Effector CD4-positive, alpha-beta T cell (primary cell): Measurements from ENCODE around the gene TTC21A.

Source experiments
- DNase-seq: peaks from one replicate; pipeline ENCODE4 v3.0.0-alpha.2; 2020

TTC21A gene

DNA sequence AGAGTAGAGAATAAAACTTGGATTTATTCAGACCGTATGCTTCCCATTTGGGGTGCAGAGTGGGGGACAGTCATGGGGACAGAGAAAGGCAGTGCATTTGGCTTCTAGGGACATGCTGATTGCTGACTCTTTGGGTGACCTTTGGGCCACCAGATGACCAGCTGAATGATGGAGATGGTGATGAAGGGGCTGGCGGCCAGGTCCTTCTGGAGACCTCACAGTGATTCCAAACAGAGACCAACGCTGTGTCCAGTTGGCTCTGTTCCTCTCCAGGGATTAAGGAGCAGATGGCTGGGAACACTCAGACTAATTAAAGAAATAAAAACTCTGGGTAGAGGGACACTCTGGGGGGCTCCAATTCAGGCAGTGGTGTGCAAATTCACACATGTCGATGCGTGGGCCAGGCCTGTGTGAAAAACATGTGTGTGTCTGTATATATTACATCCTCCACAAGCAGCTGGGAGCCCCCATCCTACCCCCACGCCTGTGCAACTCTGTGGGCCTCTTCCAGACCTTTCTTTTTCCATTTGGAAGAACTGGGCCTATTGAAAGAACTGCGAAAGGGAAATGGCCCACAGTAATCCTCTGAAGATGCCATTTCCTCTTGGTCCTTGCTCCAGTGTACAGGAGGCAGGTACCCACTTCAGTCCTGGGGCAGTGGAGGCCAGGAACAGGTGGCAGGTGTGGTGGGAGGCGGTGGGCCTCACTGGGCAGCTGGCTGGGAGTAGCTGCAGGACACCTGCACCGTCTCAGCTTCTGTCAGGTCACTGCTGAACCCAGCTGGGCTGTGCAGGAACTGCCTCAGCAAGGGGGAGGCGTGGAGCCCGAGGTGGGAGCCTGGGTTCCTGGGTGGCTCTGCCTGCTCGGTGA, 76.0 kb downstream of the TTC21A start:
- DNase-seq = no peak

DNA sequence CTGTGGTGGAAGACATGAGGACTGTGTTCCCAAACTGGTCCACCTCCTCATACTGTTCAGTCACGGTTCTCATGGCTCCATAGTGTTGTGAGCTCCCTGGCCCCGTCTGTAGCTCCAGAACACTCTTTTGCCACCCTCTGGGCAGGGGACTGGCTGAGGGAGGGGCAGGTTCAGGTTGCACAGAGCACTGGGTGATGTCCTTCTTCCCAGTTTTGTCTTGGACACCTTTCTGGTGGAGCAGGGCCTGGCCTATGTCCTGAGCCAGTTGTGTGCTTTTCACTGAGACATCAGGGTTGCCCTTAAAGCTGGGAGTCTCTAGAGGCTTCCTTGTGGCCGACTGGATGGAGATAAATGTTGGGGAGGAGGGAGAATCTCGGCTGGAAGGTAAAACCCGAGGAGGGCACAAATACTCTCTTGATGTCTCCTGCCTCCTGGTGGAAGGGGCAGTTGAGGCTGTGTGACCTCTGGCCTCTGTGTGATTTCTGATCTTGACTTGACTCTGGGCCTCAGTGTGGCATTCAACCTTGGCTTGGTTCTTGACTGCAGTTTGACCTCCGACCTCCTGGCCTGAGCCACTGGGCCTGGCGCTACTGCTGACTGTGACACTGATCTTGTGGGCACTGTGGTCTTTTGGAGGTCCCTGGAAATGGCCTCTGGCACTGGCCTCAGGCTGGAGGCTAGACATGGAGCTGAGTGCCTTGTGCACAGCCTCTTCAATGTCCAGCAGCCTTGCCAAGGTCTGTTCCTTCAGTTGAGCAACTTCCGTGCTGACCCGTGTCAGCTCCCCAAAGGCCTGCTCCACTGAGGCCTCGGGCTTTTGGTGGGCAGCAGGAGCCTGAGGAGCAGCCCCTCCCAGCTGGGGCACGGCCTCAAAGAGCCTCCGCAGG, 76.8 kb downstream of the TTC21A start:
- no peak for DNase-seq

DNA sequence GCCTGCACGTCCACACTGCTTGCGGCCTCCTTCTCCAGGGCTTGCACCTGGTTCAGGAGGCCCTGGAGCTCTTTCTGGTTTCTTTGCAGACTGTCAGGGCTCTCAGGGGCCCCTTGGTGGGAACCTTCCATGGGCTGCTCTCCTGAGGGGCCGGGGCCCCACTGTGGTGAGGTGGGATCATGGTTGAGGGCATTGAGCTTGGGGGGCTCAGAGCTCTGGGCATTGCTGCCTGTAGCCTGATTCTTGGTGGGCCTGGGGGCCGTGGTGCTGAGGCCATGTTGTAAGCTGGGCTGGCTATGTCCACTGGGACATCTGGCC, 77.4 kb downstream of the TTC21A start:
- no peak for DNase-seq

DNA sequence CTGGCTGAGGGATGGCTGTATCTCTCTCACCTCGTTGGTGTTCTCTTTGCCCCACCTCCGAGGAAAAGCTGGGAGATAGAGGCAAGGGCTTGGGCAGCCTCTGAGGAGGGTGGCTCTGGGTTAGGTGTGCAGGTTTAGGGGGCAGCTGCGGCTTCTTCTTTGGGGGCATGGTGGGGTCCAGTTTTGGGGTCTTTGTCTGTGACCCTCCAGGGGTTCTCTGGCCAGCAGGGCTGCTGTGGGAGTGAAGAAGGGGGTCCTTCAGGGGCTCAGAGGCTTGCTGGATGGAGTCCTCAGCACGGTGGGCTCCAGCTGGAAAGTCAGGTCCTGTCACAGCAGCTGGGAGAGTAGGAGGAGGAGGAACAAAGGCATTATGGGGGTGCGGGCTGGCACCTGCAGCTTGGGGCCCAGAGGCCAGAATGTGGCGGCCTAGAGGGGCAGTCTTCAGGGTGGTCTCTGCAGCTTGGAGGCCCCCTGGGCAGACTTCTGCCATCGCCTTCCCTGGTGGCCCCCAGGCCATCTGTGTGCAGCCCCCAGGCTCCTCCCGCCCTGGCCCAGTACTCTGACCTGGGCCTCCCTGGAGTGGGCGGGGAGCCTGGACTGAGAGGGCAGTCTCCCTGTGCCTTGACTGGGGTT, 78.0 kb downstream of the TTC21A start:
- DNase-seq = no peak

DNA sequence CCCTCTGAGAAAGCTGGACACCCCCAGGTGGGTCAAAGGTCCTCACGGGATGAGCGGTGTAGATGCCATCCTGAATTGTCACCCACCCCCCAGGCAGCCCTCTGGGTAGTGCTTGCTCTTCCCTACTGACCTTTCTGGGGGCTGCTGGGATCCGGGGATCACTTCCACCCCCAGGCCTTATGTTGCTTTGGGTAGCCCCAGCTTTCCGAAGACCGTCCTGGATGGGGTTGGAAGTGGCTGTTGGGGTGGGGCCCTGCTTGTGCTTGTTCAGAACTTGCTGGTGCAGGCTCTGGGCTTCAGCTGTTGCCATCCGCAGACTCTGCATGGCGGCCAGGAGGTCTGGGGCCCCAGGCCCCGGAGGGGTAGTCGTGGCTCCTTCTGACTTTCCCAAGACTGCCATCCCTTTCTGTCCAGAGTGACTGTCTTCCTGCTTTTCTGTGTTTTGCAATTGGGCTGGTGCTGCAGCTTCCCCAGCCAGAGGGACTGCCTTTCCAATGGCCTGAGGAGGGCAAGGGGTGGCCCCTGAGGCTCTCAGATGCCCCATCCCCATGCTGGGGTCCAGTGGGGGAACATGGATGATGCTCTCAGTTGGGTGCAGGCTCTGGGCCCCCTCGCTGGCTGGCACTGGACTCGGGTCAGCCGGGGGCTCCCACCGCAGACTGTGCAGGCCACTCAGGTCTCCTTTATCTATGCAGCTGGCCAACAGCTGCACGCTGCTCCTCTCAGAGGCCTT, 78.6 kb downstream of the TTC21A start:
- DNase-seq = no peak

DNA sequence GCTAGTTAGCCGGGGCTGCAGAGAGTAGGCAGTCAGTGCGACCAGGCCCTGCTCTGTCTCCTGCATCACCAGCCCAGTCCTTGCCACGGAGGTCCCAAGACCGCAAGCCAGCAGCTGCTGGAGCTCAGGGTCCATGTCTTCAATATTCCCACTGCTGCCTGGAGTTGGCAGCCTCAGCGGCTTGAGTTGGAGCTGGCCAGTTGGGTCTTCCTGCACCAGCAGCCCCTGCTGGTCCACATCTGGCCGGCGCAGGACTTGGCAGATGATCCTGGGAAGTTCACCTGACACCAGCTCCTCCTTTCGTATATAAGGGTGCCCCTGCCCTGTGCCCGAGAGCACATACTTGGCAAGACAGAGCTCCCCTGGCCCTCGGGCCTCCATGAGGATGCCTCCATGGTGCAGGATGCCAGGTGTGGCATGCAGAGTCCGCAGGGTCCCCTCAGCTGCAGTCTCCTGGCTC, 79.2 kb downstream of the TTC21A start:
- no peak for DNase-seq

DNA sequence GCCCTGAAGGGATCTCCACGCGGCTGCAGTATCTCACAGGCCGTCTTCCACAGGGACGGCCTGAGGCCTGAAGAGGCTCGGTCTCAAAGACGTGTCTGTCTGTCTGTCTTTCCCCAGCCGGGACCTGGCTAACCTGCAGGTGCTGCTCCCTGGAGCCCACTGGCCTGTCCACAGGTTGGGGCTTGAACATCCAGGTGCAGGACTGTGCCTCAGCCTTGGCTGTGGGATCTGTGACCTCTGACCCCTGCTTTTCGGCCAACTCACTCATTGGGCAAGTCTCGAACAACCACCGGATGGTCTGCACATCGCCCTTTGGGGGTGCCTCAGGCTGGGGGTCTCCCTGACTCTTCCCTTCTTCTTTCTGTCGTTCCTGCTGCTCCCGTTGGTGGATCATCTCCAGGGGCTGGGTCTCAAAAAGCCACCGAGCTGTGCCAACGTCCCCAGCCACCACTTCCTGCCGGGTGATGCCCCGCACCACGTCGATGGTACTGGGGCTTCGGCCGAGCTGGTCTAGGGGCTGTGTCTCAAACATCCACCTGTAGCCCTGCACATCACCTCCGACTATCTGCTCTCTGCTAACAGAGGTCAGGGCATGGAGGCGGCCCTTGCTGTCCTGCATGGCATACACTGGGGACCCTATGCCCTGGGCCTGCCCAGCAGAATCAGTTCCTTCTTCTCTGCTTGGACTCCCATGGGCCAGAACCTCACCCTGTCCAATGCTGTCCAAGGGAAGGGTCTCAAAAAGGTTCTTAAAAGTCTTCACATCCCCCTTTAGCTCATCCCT, 80.1 kb downstream of the TTC21A start:
- no peak for DNase-seq
